GM12874 (cell line): ENCODE data around the gene SNPH.

Experiments
- CTCF ChIP-seq: IDR thresholded peaks from 2 replicates; pipeline ENCODE4 v1.5.1; 2011; ENCODE audit warnings: low read depth, mild to moderate bottlenecking, control low read depth, low read length, moderate library complexity; ENCODE audit not compliant: insufficient read depth

Gene SNPH

GRCh38 chr20:1296922-1297321, 30.8 kb downstream of the SNPH start:
- TF ChIP-seq CTCF = no peak

GRCh38 chr20:1297486-1297885, 31.4 kb downstream of the SNPH start:
- no peak for TF ChIP-seq CTCF

GRCh38 chr20:1298166-1298565, 32.1 kb downstream of the SNPH start:
- TF ChIP-seq CTCF = no peak

GRCh38 chr20:1298888-1299511, 32.9 kb downstream of the SNPH start:
- no peak for TF ChIP-seq CTCF

GRCh38 chr20:1299522-1299921, 33.4 kb downstream of the SNPH start:
- peak; percentile 66 for TF ChIP-seq CTCF

GRCh38 chr20:1300083-1300840, 34.2 kb downstream of the SNPH start:
- no peak for TF ChIP-seq CTCF

GRCh38 chr20:1301031-1301529, 35.0 kb downstream of the SNPH start:
- no peak for TF ChIP-seq CTCF
